ENCODE measurements around the gene CTNNA1. TPM values are rescaled to one million over a fixed set of nuclear protein-coding genes. Genes with fewer than 3 reads are reported as not detected.

Gene CTNNA1
- total and polyA plus RNA-seq, 2 of the 8 experiments (the other 6 are each of a cell fraction or from before 2014, with no cell fraction given): 115 to 349 TPM

- H3K4me1 ChIP-seq (replicated peaks in 1 of 4; ENCODE audit: control insufficient read depth in 3 of 4, insufficient read depth in 4 of 4, low read length in 3 of 4): peaks cover 0 to 18% (median 6%) of the 10 kb centered on the region in 4 experiments; a peak in 4 of 7 replicates
- H3K79me2 ChIP-seq (ENCODE audit: control insufficient read depth in 1 of 2, insufficient read depth in 2 of 2, low read length in 2 of 2): no peaks in the 10 kb centered on the region
- CTCF ChIA-PET (ENCODE audit: partially characterized antibody): interaction anchor here (0.6 to 1.9 kb wide), 7 partner anchors 18 to 383 kb away, joined by 3 to 5 read pairs (median 3); no protein-coding TSS in a partner anchor
Measured at GRCh38 chr5:138951091-138951985, 198.1 kb downstream of the CTNNA1 start.

More at GRCh38 chr5:138951091-138951985, 198.1 kb downstream of the CTNNA1 start:
- no peak overlapping the region for H3K14ac ChIP-seq (ENCODE audit: insufficient read length)
- H2AK5ac ChIP-seq (ENCODE audit: low read depth, low read length): no peak overlapping the region
- 96% methylated on average over 15 of the region's 18 CpGs; no CpG with 5 or more reads in 1 of the 2 experiments for WGBS, 2 experiments (ENCODE audit: extremely low coverage in 1 of 2, insufficient coverage in 1 of 2, insufficient read length in 1 of 2, insufficient replicate concordance in 2 of 2, low coverage in 1 of 2, low lambda C conversion rate in 2 of 2, missing lambda C conversion rate in 1 of 2)
- H3K4me2 ChIP-seq (ENCODE audit: insufficient read depth in 1 of 2, low read depth in 2 of 2, low read length in 2 of 2): no peak overlapping the region
- no peak overlapping the region for H3K56ac ChIP-seq (replicated peaks; ENCODE audit: insufficient read length, low read depth, low read length)
- no peak overlapping the region for H2BK120ac ChIP-seq (replicated peaks; ENCODE audit: low read depth, low read length)
- POLR2A ChIA-PET (ENCODE audit: partially characterized antibody): interaction anchor here (0.5 kb wide), 1 partner anchor 187 kb away, joined by 3 read pairs; no protein-coding TSS in a partner anchor
- no peak overlapping the region for H3K23ac ChIP-seq (ENCODE audit: insufficient read length)
- no peak overlapping the region for H3K18ac ChIP-seq (ENCODE audit: extremely low read depth, low read length)
- H4K20me1 ChIP-seq (replicated peaks in 1 of 2; ENCODE audit: control insufficient read depth in 1 of 2, insufficient read depth in 2 of 2, low read length in 2 of 2): peaks cover 0 to 3% of the 10 kb centered on the region in 2 experiments
- H2BK12ac ChIP-seq (ENCODE audit: low read depth, low read length): no peak overlapping the region
- no peak overlapping the region for H4K91ac ChIP-seq (replicated peaks; ENCODE audit: insufficient read length, low read length)
- no peak for TF ChIP-seq RAD21 (IDR thresholded peaks at IDR 0.05 in 1 of 2, conservative IDR thresholded peaks at IDR 0.05 in 1 of 2; ENCODE audit: low read depth in 2 of 2, low read length in 2 of 2)
- no peak for TF ChIP-seq TEAD4 (IDR thresholded peaks at IDR 0.05; ENCODE audit: low read depth, low read length)
- TF ChIP-seq PHF8 (conservative IDR thresholded peaks at IDR 0.05; ENCODE audit: low read depth, low read length): no peak
- no peak for TF ChIP-seq EZH2 (IDR thresholded peaks at IDR 0.05; ENCODE audit: low read depth, low read length, severe bottlenecking)
- no peak for TF ChIP-seq HDAC2 (IDR thresholded peaks at IDR 0.05; ENCODE audit: borderline replicate concordance in 1 of 2, low read depth in 2 of 2, low read length in 2 of 2)
- no peak for TF ChIP-seq BRCA1 (IDR thresholded peaks at IDR 0.05; ENCODE audit: low read depth, low read length)
- no peak for TF ChIP-seq SIRT6 (IDR thresholded peaks at IDR 0.05; ENCODE audit: low read length)
- no peak for TF ChIP-seq CHD2 (IDR thresholded peaks at IDR 0.05; ENCODE audit: low read length)
- TF ChIP-seq SP4 (IDR thresholded peaks at IDR 0.05; ENCODE audit: low read length): no peak
- TF ChIP-seq CREB1 (IDR thresholded peaks at IDR 0.05): no peak
- no peak for TF ChIP-seq NRF1 (IDR thresholded peaks at IDR 0.05; ENCODE audit: low read depth, low read length)
- no peak for TF ChIP-seq NANOG (IDR thresholded peaks at IDR 0.05; ENCODE audit: insufficient read depth, low read depth, low read length, poor library complexity, severe bottlenecking)
- no peak for FAIRE-seq
- H3K36me3 ChIP-seq (ENCODE audit: control insufficient read depth in 2 of 4, insufficient read depth in 4 of 4, low read length in 3 of 4): no peaks in the 10 kb centered on the region
- H3K27ac ChIP-seq (ENCODE audit: low read depth, low read length): no peak overlapping the region
- H3K27me3 ChIP-seq (replicated peaks in 1 of 4; ENCODE audit: control insufficient read depth in 3 of 4, extremely low read depth in 1 of 4, insufficient read depth in 3 of 4, low read length in 3 of 4): no peaks in the 10 kb centered on the region
- H4K5ac ChIP-seq (ENCODE audit: insufficient read length, low read depth, low read length): no peak overlapping the region
- H2BK15ac ChIP-seq (ENCODE audit: low read length): no peak overlapping the region
- H2BK20ac ChIP-seq (ENCODE audit: low read length): no peak overlapping the region
- no peak for DNase-seq (ENCODE audit: low read depth in 1 of 2, low spot score in 2 of 2)
- H3K23me2 ChIP-seq (ENCODE audit: low read depth, low read length): no peaks in the 10 kb centered on the region
- H3K4ac ChIP-seq (replicated peaks; ENCODE audit: insufficient read length, low read depth, low read length): no peak overlapping the region
- H4K8ac ChIP-seq (ENCODE audit: extremely low read depth, insufficient read depth, low read length): no peak overlapping the region
- no peak overlapping the region for H2AFZ ChIP-seq (ENCODE audit: low read length)
- no peak overlapping the region for H2BK5ac ChIP-seq (ENCODE audit: low read depth, low read length)
- no peak overlapping the region for H3K9ac ChIP-seq (replicated peaks in 1 of 4; ENCODE audit: extremely low read depth in 1 of 4, low read depth in 3 of 4, low read length in 3 of 4)
- no peaks in the 10 kb centered on the region; the same call in 1 of the 2 replicates for H3K79me1 ChIP-seq (ENCODE audit: low read depth, low read length)
- H3K4me3 ChIP-seq (ENCODE audit: extremely low read depth in 1 of 4, insufficient read depth in 2 of 4, low read depth in 3 of 4, low read length in 4 of 4): no peak overlapping the region
- H3K9me3 ChIP-seq (ENCODE audit: insufficient read depth in 2 of 2, low read depth in 1 of 2, low read length in 1 of 2): no peaks in the 10 kb centered on the region
